Nephron progenitor cell (in vitro differentiated cells): ENCODE data around the gene RPAP3.

Experiments
- DNase-seq: peaks from one replicate; pipeline ENCODE4 v3.0.0; 2021
- H3K27ac Mint-ChIP-seq: 2 replicates; pipeline ENCODE4 v1.8.0; 2021; ENCODE audit warnings: mild to moderate bottlenecking, moderate library complexity, mixed read lengths
- H3K27me3 Mint-ChIP-seq: 2 replicates; pipeline ENCODE4 v1.8.0; 2021; ENCODE audit warnings: mild to moderate bottlenecking, low read depth, mixed read lengths; ENCODE audit not compliant: poor library complexity
- H3K36me3 Mint-ChIP-seq: 2 replicates; pipeline ENCODE4 v1.8.0; 2021; ENCODE audit warnings: low read depth, mixed read lengths
- H3K4me1 Mint-ChIP-seq: 2 replicates; pipeline ENCODE4 v1.8.0; 2021; ENCODE audit warnings: mixed read lengths
- H3K4me3 Mint-ChIP-seq: 2 replicates; pipeline ENCODE4 v1.8.0; 2021; ENCODE audit warnings: mild to moderate bottlenecking, moderate library complexity, mixed read lengths
- H3K9me3 Mint-ChIP-seq: 2 replicates; pipeline ENCODE4 v1.8.0; 2021; ENCODE audit warnings: mild to moderate bottlenecking, moderate library complexity, mixed read lengths
- CTCF ChIP-seq: fragments of 200-600 bp; sonication (generic); IDR thresholded peaks from 2 replicates; pipeline ENCODE4 v1.5.0; 2021; ENCODE audit warnings: antibody characterized with exemption

Gene RPAP3

GRCh38 chr12:47747596-47748506 lies 42.0 kb upstream of the RPAP3 start:
- TF ChIP-seq CTCF: no peak
- peaks cover 15% of the 10 kb centered on the region for H3K36me3 Mint-ChIP-seq
- no peak overlapping the region for H3K27ac Mint-ChIP-seq
- H3K27me3 Mint-ChIP-seq: no peaks in the 10 kb centered on the region
- no peaks in the 10 kb centered on the region for H3K9me3 Mint-ChIP-seq
- H3K4me1 Mint-ChIP-seq: peaks cover 62% of the 10 kb centered on the region
- DNase-seq: no peak
- H3K4me3 Mint-ChIP-seq: no peak overlapping the region

GRCh38 chr12:47747126-47747525 lies 41.3 kb upstream of the RPAP3 start:
- peak overlapping the region; percentile 39 for H3K27ac Mint-ChIP-seq
- H3K36me3 Mint-ChIP-seq: peaks cover 15% of the 10 kb centered on the region
- no peak for DNase-seq
- H3K27me3 Mint-ChIP-seq: no peaks in the 10 kb centered on the region
- peaks cover 57% of the 10 kb centered on the region for H3K4me1 Mint-ChIP-seq
- no peaks in the 10 kb centered on the region for H3K9me3 Mint-ChIP-seq
- H3K4me3 Mint-ChIP-seq: no peak overlapping the region
- TF ChIP-seq CTCF: no peak

- H3K4me1 Mint-ChIP-seq: peaks cover 60% of the 10 kb centered on the region
- H3K9me3 Mint-ChIP-seq: no peaks in the 10 kb centered on the region
- no peak overlapping the region for H3K27ac Mint-ChIP-seq
- H3K36me3 Mint-ChIP-seq: peaks cover 15% of the 10 kb centered on the region
- no peak for DNase-seq
- no peak for TF ChIP-seq CTCF
- H3K27me3 Mint-ChIP-seq: no peaks in the 10 kb centered on the region
- no peak overlapping the region for H3K4me3 Mint-ChIP-seq
Observed at GRCh38 chr12:47746523-47746922, 40.7 kb upstream of the RPAP3 start.

GRCh38 chr12:47746073-47746472 lies 40.2 kb upstream of the RPAP3 start:
- H3K36me3 Mint-ChIP-seq: peaks cover 15% of the 10 kb centered on the region
- peaks cover 65% of the 10 kb centered on the region for H3K4me1 Mint-ChIP-seq
- H3K4me3 Mint-ChIP-seq: no peak overlapping the region
- DNase-seq: no peak
- no peak for TF ChIP-seq CTCF
- no peak overlapping the region for H3K27ac Mint-ChIP-seq
- H3K9me3 Mint-ChIP-seq: no peaks in the 10 kb centered on the region
- no peaks in the 10 kb centered on the region for H3K27me3 Mint-ChIP-seq

- H3K9me3 Mint-ChIP-seq: no peaks in the 10 kb centered on the region
Observed at GRCh38 chr12:47745485-47746041, 39.7 kb upstream of the RPAP3 start.

More at GRCh38 chr12:47745485-47746041, 39.7 kb upstream of the RPAP3 start:
- TF ChIP-seq CTCF: no peak
- Mint-ChIP-seq H3K27ac (no peak overlapping the region), H3K4me3 (no peak overlapping the region), H3K27me3 (no peaks in the 10 kb centered on the region), H3K36me3 (peaks cover 15% of the 10 kb centered on the region), H3K4me1 (peaks cover 69% of the 10 kb centered on the region)
- DNase-seq: no peak
